Effector CD8-positive, alpha-beta T cell (primary cell): Measurements from ENCODE around the gene MOBP.

Source experiments
- DNase-seq: peaks from one replicate; lab custom pipeline; 2025; lab: John Stamatoyannopoulos, UW

MOBP gene

DNA sequence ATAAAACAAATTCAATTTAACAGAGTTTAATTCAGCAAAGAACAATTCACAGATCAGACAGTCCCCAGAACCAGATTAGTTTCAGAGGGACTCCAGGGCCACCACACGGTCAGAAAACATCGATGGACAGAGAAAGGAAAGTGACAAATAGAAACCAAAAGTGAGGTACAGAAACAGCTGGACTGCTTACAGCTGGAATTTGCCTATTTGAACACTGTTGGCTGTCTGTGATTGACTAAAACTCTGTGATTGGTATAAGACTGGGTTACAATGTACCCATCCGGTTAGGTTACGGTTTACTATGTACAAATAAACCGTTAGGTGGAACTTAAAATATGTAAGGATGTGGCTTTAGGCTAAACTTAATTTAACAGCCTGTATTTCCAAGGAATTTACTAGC, 30.3 kb downstream of the MOBP start:
- DNase-seq = no peak

DNA sequence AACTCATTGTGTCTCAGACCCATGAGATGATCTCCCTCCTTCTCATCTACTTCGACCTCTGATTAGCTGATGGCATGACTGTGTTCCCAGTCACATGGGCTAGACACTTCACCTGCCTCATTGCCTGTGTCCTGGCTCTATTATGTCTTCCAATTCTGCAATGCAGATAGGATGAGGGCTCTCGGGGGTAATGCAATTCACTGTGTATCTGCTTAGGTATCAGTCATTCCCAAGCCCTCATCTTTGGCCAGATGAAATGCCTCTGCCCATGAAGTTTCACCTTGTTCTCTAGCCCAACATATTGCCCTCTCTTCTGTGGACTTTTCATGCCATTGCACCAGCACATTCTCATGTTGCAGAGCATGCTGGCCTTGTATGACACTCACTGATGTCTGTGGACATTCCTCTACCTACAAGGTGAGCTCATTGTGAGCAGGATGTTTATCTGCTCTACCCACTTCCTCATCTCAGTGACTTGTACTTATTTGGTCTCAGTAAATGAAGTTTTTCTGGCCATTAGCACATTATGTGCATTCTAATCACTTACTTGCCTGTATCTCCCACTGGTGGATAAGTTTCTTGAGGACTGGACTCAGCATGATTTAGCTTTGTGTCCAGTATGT, 32.3 kb downstream of the MOBP start:
- no peak for DNase-seq

DNA sequence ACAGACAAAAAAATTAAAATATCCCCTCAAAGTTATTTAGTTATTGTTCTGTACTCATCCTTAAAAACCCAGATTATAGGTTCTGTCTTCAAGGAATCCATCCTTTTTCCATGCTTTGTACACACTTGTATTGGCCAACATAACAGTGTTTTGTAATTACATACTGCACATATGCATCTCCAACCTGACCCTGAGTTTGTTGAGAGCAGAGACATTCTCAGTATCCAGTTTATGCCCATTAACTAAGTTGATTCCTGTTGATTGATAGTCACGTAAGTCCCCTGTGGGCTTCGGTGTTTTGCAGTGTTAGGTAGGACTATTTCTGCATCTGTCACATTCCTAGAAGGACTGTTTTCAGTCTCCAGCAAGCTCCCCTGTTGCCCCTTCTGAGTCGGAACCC, 33.6 kb downstream of the MOBP start:
- no peak for DNase-seq

DNA sequence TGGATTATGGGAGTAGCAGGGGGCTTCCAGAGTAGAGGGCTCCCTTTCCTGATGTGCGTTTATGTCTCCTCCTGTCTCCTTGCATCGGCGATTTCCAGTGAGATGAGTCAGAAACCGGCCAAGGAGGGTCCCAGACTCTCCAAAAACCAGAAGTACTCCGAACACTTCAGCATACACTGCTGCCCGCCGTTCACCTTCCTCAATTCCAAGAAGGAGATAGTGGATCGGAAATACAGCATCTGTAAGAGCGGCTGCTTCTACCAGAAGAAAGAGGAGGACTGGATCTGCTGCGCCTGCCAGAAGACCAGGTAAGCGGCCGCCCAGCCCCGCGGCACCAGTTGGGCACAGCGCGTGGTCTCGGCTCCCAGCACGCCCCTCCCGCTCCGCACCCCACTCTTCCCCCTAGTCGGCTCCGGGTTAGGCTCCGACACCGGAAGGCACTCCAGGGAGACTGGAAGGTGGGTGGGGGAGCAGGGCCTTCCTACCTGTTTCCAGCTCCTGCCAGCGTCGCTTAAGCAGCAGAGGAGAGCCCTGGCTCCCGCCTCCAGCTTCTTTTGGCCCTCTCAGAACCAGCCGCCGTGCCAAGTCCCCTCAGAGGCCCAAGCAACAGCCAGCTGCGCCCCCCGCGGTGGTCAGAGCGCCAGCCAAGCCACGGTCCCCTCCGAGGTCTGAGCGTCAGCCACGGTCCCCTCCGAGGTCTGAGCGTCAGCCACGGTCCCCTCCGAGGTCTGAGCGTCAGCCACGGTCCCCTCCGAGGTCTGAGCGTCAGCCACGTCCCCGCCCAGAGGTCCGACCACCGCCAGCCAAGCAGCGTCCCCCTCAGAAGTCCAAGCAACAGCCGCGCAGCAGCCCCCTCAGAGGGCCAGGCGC, 34.7 kb downstream of the MOBP start:
- no peak for DNase-seq

DNA sequence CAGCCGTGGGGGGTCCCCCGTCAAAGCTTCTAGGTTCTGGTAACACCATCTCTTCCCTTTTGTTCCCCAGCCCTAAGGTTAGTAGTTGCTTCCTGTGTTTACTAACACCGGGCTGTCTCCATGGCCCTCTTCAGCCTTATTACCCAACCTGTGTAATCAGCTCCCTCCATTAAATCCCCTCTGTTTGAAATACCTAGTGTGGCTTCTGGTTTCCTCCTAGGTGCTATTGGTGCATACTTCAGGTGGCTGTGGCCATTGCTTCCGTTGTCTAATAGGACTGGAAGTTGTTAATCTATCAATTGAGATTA, 35.3 kb downstream of the MOBP start:
- DNase-seq = no peak

DNA sequence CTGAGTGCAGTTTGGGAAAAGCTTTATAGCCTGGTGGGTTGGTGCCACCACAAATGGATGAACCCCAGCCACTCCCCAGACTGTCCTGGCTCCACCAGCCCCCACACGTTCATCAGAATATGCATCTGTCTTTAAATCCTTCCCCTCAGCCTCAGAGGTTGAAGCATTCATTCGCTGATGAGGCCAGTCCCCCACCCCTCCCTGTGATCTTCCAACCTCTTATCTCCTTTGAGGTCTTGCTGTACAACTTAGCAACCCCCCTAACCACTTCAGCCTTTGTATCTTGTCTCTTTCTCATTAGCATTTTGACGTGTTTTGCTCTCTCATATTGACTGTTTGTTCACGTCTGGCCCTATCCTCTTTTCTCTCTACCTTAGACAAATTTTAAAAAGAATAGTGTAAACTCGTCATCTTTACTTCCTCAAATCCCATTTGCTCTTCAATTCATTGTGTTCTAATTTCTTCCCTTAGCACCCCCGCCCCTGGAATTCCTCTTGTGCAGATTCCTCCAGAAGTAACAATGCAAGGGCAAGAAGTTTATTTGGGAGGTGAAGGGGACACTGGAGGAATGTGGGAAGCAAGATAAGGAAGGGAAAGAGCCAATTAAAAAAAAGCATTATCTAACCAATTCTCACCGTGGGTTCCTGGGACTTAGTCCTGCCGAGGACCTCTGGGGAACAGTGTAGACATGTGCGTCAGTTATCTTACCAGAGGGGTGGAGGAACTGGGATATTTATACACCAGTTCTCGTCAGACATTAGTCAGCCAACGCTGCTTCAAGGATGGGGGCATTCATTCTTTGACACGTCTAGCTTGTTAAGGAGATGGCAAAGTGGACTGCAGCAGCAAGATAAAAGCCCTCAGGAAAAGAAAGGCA, 38.6 kb downstream of the MOBP start:
- no peak for DNase-seq

DNA sequence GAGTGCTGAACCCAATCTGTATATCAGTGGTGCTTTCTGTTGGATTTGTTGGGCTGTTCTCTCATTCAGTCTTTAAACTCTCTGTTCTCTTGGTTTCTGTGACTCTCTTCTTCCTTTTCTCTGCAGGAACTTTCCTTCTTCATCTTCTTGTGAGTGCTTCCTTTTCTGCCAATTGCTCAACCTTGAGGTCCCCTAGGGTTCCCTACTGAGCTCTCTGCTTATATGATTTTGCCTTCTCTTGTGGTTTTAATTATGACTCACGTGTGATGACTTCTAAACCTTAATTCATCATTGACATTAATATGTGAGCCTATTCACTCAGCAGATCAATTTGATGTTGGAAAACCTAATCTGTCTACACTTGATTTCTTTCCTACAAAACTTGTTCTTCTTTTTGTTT, 39.4 kb downstream of the MOBP start:
- no peak for DNase-seq

DNA sequence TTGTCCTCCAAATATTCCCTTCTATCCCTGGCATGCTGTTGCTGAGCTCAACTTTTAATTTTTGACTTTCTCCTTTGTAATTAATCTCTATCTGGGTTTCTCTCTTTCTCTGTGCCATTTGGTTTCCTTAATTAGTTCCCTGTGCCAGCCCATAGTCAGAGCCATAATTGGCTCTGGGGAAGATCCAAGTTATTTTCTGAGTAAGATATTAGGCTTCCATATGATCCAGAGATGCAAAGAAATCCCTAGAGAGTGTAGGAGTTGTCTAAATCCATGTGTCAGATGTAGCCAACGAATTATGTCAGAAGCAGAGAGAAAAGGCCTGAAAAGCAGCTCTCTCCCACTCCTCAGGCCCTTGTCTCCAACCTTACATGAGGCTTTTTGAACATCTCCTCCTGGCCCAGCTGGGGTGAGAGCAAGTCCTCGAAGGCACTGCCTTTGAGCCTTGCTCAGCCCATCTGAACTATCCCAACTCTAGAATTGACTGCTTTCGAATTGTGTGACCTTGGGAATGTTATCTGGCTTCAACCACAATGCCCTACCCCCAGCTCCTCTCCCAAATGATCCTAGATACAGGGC, 46.4 kb downstream of the MOBP start:
- no peak for DNase-seq

DNA sequence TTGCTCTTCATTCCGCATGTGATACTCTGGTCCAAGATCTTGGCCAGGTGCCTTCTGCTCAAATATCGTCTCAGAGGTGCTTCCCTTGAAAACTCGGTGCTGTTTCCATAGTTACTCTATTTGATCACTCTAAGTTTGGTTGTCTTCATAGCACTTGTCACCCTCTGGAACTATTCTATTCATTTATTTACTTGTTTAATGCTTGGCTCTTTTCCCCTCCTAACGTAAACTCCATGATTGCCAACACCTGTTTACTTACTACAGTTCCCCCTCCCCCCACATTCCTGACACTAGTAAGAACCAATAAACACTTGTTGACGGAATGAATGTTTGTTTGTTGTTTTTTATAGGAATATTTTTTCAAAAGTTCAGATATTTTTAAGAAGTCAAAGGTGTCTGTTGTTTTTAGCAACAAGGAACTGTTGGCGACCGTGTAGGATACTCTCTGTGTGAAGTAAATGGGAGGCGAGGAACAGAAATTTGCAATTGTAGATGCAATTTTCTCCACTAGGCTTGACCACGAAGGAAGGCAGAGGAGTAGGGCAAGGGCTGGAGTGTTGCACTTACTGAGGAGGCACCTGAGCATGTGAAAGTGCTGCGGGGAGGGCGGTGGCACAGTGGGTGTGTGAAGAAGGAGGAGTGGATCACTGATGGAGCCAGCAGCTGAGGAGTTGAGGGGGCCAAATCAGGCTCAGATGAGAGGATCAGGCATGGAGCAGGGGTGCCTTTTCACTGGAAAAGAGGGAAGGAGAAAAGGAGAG, 48.4 kb downstream of the MOBP start:
- DNase-seq = no peak

DNA sequence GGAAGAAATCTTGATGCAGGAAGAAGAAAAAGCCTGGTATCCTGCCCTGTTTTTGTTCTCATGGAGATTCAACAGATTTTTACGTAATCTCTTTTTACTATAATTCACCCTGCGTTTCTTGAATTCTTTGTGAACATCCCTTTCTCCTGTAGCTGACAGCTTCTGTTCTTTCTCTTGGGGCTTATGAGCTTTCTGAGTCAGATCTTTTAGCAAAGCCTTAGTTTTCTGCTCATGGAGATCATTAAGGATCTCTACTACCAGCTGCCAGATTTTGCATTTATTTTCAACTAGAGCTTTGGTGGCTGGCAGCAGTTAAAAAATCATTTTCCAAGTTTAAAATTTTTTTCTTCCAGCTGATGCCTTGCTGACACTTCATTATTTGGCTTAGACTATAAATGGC, 51.6 kb downstream of the MOBP start:
- no peak for DNase-seq

DNA sequence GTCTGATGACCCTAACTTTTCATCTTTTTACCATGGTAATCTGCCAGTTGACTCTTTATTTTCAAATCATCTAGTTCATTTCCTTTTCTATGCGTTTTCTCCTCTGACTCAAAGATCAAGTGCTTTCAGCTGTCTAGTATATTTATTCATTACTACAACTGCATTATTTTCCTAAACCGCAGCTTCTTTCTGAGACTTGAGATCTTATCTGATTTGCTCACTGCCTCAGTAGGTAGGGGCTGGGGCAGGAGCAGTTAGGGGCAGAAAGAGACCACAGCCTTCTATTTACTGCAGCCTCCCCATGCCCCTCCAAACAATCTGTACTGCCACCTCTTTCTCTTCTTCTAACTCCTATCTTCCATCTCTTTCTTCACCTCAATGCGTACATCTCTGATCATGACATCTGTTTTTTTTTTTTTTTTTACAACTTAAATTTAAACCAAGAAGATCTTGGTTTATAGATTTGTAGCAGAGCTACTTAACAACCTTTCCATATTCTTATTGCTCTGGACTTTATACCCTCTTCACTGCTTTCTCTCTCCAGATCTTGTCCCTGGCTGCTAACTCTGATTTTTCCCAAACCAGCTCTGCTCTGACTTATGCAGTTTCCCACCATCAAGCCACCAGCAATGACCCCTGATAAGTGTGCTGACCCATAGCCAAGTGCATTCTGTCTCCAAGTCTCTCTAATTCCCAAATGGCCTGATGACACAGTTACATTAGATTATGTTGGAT, 52.2 kb downstream of the MOBP start:
- DNase-seq = no peak

DNA sequence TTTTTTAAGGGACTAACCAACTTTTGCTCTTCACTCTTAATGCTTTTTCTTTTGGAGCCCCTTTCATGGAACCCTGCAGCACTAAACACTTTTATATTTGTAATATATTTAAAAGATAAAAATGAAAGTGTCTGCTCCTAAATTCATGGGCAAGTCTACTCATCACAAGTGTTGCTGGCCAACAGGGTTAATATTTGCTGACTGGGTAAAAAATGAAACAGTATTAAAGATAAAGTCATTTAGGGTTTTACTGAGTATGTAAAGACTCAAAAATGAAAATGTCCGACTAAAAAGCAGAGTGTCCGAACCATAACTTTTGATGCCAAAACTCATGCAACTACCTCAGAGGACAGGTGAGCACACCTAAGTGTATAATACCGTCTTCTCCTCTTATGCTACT, 54.0 kb downstream of the MOBP start:
- no peak for DNase-seq

DNA sequence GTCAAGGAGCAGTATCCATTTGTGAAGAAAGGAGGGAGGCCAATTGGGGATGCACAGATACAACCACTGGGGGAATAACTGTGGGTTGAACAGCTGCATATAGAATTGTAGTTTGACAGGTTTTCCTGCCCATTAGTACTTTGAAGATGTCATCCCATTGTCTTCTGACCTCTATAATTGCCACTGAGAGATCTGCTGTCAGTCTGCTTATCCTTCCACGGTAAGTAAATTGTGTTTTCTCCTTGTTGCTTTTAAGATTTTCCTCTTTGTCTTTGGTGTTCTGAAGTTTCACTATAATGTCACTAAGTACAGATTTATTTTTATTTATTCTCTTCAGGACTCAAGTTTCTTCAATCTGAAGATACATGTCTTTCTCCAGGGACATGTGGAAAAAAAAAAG, 56.6 kb downstream of the MOBP start:
- no peak for DNase-seq

DNA sequence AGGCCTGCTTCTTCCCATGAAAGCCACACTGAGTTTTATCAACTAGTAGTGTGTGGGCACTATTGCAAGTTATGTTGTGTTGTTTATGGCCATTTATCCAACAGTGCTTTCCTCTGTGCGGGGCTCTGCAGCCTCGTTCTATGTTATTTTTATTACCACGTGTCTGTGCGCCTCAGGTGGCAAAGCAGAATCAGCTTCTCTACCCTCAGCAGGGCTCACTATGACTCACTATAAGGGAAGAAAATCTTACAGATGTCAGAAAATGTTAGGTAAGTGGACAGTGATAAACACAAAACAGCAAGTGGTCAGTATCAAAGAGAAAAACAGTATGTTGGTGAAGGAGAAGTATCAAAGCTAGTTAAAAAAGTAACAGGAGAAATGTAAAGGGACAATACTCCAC, 61.4 kb downstream of the MOBP start:
- no peak for DNase-seq

DNA sequence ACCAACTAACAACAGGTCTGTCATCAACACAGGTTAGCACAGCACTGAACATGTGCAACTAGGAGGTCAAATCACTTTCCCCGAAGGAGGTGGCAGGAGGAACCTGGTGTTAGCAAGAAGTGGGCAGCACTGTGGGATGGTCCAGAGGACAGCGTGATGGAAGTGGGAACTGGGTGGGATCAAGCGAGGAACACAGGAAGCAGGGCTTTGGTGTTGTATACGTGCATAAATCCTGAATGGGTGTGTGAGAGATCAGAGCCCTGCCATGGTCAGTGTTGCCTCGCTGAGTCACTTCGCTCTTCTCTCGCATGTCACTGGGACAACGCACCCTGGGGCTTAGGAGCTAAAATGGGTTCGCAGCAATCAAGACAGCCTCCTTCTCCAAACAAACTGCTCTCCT, 62.1 kb downstream of the MOBP start:
- no peak for DNase-seq

DNA sequence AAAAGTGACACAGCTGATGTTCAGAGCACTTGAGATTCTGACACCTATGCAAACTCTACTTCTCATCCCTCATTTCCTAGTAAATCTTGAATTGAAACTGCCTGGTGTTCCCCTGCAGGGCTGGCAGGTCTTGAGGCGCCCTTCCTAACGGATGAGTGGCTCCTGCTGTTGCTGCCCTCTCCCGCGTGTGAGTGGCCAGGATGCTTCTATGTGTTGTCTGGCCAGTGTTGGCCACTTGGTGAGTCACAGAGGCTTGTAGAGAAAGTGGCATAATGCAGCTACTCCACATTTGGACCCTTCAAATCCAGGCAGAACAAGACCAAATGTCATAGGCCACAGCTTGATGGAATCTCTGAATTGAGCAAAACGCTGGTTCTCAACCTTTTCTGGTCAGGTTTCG, 63.6 kb downstream of the MOBP start:
- DNase-seq = no peak

DNA sequence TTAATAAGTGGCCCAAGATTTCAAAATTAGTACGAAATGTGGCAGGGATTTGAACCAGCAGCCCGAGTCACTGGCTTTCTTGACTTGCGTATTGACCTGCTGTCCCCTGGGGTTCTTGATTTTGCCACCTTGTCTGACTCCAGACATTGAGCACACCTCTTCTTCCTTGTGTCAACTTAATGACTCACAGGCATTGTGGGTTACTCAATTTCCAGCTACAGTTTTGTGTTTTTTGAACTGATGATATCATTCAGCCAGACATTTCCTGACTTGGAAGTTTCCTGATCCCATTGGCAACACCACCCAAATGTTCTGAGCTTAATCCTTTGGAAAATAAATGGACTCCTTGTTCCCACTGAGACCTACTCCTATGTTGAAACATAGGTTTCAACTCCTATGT, 64.2 kb downstream of the MOBP start:
- DNase-seq = no peak

DNA sequence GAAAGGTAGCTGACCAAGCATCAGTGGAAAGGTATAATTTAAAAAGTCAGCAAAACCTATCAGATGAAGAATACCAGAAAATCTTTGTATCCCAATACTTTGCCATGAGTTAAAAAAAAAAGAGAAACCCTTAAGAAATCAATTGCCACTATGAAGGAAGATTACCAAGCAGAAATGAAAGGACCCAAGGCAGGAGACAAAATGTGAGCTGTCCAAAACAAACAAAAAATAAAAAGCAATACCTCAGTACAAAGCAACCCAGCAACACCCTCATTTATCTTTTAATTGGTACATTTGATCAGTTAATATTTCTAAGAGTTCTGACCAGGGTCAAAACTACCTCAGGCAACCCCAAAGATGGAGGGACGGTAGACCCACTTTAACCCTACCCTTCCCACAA, 65.3 kb downstream of the MOBP start:
- no peak for DNase-seq

DNA sequence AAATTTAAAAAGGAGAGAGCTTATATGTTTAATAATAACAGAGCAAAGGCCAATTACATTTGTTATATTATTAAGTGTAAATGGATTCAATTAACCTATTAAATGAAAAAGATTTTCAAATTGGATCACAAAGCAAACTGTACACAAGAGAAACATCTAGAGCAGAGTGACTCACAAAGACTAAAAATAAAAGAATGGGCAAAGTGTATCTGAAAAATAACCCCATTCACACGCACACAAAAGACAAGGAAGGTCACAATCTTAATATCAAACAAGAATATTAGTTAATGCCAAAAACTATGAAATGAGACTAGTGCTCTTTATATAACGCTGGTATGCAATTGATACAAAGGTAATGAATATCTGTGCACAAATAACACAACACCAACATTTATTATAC, 65.7 kb downstream of the MOBP start:
- no peak for DNase-seq

DNA sequence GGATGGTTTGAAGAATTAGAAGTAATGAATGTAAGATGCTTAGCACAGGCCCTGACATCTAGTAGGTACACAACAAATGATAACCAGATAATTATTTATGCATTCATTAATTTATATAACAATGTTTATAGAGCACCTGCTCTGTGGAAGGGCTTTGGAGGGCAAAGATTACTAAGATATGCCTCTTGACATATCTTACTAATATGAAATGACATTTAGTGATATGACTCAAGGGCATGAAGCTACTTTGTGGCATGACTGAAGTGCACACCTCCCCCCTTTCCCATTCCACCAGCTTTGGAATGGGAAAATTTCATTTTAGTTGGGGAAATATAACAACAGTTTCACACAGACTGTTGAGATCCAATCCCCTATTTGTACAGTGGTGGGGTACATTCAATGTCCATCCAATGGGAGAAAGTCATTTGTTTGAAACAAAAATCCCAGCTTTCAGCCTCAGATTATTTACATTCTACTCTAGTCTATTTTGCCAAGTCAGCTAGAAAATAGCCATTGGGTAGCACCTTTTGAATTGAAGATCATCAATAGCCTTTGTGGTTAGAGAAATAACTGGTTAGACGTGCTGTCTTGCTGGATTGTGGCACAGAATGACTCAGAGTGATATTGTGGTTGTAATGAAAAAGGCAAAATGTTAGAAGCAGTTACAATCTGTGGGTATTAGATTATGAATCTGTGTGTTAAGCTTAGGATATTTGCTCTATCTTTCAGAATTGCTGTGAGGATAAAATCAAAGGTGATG, 72.9 kb downstream of the MOBP start:
- DNase-seq = no peak
